Mesendoderm (in vitro differentiated cells): ENCODE results near the gene DNAL1.
A peak's percentile ranks its signal among the peaks of the same experiment; 100 is the strongest.

Experiments
- DNase-seq: peaks from one replicate; pipeline ENCODE4 v3.0.0; 2013
- H2AK5ac ChIP-seq: 2 replicates; pipeline ENCODE4 v1.6.1; 2013; ENCODE audit warnings: low read length, inconsistent platforms
- H2BK120ac ChIP-seq: 2 replicates; pipeline ENCODE4 v1.6.1; 2013; ENCODE audit warnings: low read depth, mild to moderate bottlenecking, low read length, moderate library complexity, mixed read lengths
- H2BK15ac ChIP-seq: replicated peaks from 2 replicates; pipeline ENCODE4 v1.6.1; 2013; ENCODE audit warnings: low read depth, mild to moderate bottlenecking, moderate library complexity
- H2BK5ac ChIP-seq: 2 replicates; pipeline ENCODE4 v1.6.1; 2013; ENCODE audit warnings: low read length, inconsistent platforms
- H3K18ac ChIP-seq: 2 replicates; pipeline ENCODE4 v1.6.1; 2013; ENCODE audit warnings: mild to moderate bottlenecking, low read length, mixed read lengths
- H3K23ac ChIP-seq: one replicate; pipeline ENCODE4 v1.6.1; 2013; ENCODE audit warnings: low read length
- H3K27ac ChIP-seq: 2 replicates; pipeline ENCODE4 v1.5.1; 2013; ENCODE audit warnings: low read depth, mild to moderate bottlenecking, inconsistent platforms, low read length, moderate library complexity
- H3K27me3 ChIP-seq: 2 replicates; pipeline ENCODE4 v1.6.1; 2013; ENCODE audit warnings: low read length, control low read depth, mild to moderate bottlenecking, inconsistent platforms; ENCODE audit not compliant: insufficient read depth, poor library complexity
- H3K36me3 ChIP-seq: 2 replicates; pipeline ENCODE4 v1.6.1; 2013; ENCODE audit warnings: low read length, inconsistent platforms; ENCODE audit not compliant: control insufficient read depth, insufficient read depth
- H3K4ac ChIP-seq: one replicate; pipeline ENCODE4 v1.6.1; 2013; ENCODE audit warnings: low read depth, mild to moderate bottlenecking, low read length, moderate library complexity
- H3K4me1 ChIP-seq: 2 replicates; pipeline ENCODE4 v1.6.1; 2013; ENCODE audit warnings: low read depth, low read length, inconsistent platforms; ENCODE audit not compliant: control insufficient read depth
- H3K4me2 ChIP-seq: 2 replicates; pipeline ENCODE4 v1.6.1; 2013; ENCODE audit warnings: low read length
- H3K4me3 ChIP-seq: 2 replicates; pipeline ENCODE4 v1.5.1; 2013; ENCODE audit warnings: mild to moderate bottlenecking, low read length
- H3K56ac ChIP-seq: one replicate; pipeline ENCODE4 v1.6.1; 2013; ENCODE audit warnings: low read length
- H3K79me1 ChIP-seq: 2 replicates; pipeline ENCODE4 v1.6.1; 2013; ENCODE audit warnings: low read length, inconsistent platforms
- H3K79me2 ChIP-seq: 2 replicates; pipeline ENCODE4 v1.6.1; 2013; ENCODE audit warnings: mild to moderate bottlenecking, low read length; ENCODE audit not compliant: control insufficient read depth, insufficient read depth
- H3K9ac ChIP-seq: 2 replicates; pipeline ENCODE4 v1.6.1; 2013; ENCODE audit warnings: low read length, inconsistent platforms
- H4K5ac ChIP-seq: one replicate; pipeline ENCODE4 v1.6.1; 2013; ENCODE audit warnings: low read length
- H4K8ac ChIP-seq: one replicate; pipeline ENCODE4 v1.6.1; 2013; ENCODE audit warnings: low read depth, mild to moderate bottlenecking, control low read depth, low read length, moderate library complexity
- WGBS: extraction: QIAGEN DNeasy Blood & Tissue Kit; methylation state at CpG from one replicate; pipeline ENCODE4 v1.1.7; 2013; ENCODE audit warnings: low lambda C conversion rate, missing lambda C conversion rate; ENCODE audit not compliant: insufficient coverage; ENCODE audit errors: extremely low coverage; 5-methylcytosine and 5-hydroxymethylcytosine counted together

DNAL1 gene

GRCh38 chr14:73745571-73746519, 101.1 kb downstream of the DNAL1 start:
- no peak overlapping the region for H4K8ac ChIP-seq
- H3K9ac ChIP-seq, result peak overlapping the region; percentile 10
- no peak overlapping the region for H3K4me3 ChIP-seq
- H3K23ac ChIP-seq, result no peak overlapping the region
- H3K18ac ChIP-seq, result no peak overlapping the region
- H3K79me2 ChIP-seq, result peaks cover 21% of the 10 kb centered on the region
- no peak overlapping the region for H4K5ac ChIP-seq
- H3K4me2 ChIP-seq, result no peak overlapping the region
- no peak overlapping the region for H3K27ac ChIP-seq
- no peaks in the 10 kb centered on the region for H3K36me3 ChIP-seq
- peaks cover 22% of the 10 kb centered on the region for H3K79me1 ChIP-seq
- H2BK15ac ChIP-seq, result no peak overlapping the region
- no peak overlapping the region for H3K4ac ChIP-seq
- no peaks in the 10 kb centered on the region for H3K27me3 ChIP-seq
- DNase-seq, result no peak
- H3K4me1 ChIP-seq, result peaks cover 25% of the 10 kb centered on the region
- no peak overlapping the region for H2BK120ac ChIP-seq
- no CpG with 5 or more reads among the region's 7 CpGs for WGBS
- no peak overlapping the region for H3K56ac ChIP-seq
- no peak overlapping the region for H2AK5ac ChIP-seq
- no peak overlapping the region for H2BK5ac ChIP-seq

GRCh38 chr14:73746520-73747378, 102.0 kb downstream of the DNAL1 start:
- Histone ChIP-seq H2BK15ac (no peak overlapping the region), H3K23ac (no peak overlapping the region), H2AK5ac (no peak overlapping the region), H2BK5ac (no peak overlapping the region), H3K4me1 (peaks cover 21% of the 10 kb centered on the region), H3K4me3 (no peak overlapping the region), H2BK120ac (no peak overlapping the region), H4K8ac (no peak overlapping the region), H3K79me2 (peaks cover 24% of the 10 kb centered on the region), H3K4ac (no peak overlapping the region), H3K4me2 (no peak overlapping the region), H3K18ac (no peak overlapping the region), H3K36me3 (no peaks in the 10 kb centered on the region), H3K79me1 (peaks cover 25% of the 10 kb centered on the region), H4K5ac (no peak overlapping the region), H3K27ac (no peak overlapping the region), H3K56ac (peak overlapping the region; percentile 10), H3K27me3 (no peaks in the 10 kb centered on the region), H3K9ac (no peak overlapping the region)
- WGBS, result no CpG with 5 or more reads among the region's 6 CpGs
- no peak for DNase-seq

- Histone ChIP-seq H2BK15ac (no peak overlapping the region), H3K27ac (no peak overlapping the region), H3K4me1 (peaks cover 16% of the 10 kb centered on the region)
Measured at GRCh38 chr14:73747379-73748211, 102.8 kb downstream of the DNAL1 start.

GRCh38 chr14:73748858-73749357, 104.1 kb downstream of the DNAL1 start:
- Histone ChIP-seq H3K4me1 (peaks cover 20% of the 10 kb centered on the region), H3K36me3 (no peaks in the 10 kb centered on the region), H2BK5ac (no peak overlapping the region), H3K4ac (no peak overlapping the region), H3K27ac (no peak overlapping the region), H4K8ac (no peak overlapping the region), H3K27me3 (no peaks in the 10 kb centered on the region), H3K56ac (no peak overlapping the region), H3K23ac (no peak overlapping the region), H2BK120ac (no peak overlapping the region), H2BK15ac (no peak overlapping the region), H3K18ac (no peak overlapping the region), H2AK5ac (no peak overlapping the region), H4K5ac (no peak overlapping the region), H3K4me3 (no peak overlapping the region), H3K9ac (no peak overlapping the region), H3K4me2 (no peak overlapping the region), H3K79me1 (peaks cover 33% of the 10 kb centered on the region), H3K79me2 (peaks cover 28% of the 10 kb centered on the region)
- WGBS, result no CpG with 5 or more reads among the region's 6 CpGs
- no peak for DNase-seq

More at GRCh38 chr14:73747379-73748211, 102.8 kb downstream of the DNAL1 start:
- Histone ChIP-seq H3K27me3 (no peaks in the 10 kb centered on the region), H4K5ac (no peak overlapping the region), H3K79me1 (peaks cover 29% of the 10 kb centered on the region), H3K56ac (no peak overlapping the region), H3K36me3 (no peaks in the 10 kb centered on the region), H2AK5ac (no peak overlapping the region), H3K4me2 (no peak overlapping the region), H2BK5ac (no peak overlapping the region), H3K23ac (no peak overlapping the region), H3K79me2 (peaks cover 27% of the 10 kb centered on the region), H3K4me3 (no peak overlapping the region), H3K18ac (no peak overlapping the region), H2BK120ac (no peak overlapping the region), H3K4ac (no peak overlapping the region), H3K9ac (no peak overlapping the region), H4K8ac (no peak overlapping the region)
- WGBS, result no CpG with 5 or more reads among the region's 9 CpGs
- peak; percentile 50 for DNase-seq
